ENCODE results near the gene RFTN2. TPM values are rescaled to one million over a fixed set of nuclear protein-coding genes. Genes with fewer than 3 reads are reported as not detected.

RFTN2 gene
- total and polyA plus RNA-seq, 2 of the 13 experiments (the other 11 are each of a cell fraction or from before 2014, with no cell fraction given): not detected

- TF ChIP-seq, protein P1, sequence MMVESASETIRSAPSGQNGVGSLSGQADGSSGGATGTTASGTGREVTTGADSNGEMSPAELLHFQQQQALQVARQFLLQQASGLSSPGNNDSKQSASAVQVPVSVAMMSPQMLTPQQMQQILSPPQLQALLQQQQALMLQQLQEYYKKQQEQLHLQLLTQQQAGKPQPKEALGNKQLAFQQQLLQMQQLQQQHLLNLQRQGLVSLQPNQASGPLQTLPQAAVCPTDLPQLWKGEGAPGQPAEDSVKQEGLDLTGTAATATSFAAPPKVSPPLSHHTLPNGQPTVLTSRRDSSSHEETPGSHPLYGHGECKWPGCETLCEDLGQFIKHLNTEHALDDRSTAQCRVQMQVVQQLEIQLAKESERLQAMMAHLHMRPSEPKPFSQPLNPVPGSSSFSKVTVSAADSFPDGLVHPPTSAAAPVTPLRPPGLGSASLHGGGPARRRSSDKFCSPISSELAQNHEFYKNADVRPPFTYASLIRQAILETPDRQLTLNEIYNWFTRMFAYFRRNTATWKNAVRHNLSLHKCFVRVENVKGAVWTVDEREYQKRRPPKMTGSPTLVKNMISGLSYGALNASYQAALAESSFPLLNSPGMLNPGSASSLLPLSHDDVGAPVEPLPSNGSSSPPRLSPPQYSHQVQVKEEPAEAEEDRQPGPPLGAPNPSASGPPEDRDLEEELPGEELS (CRISPR knock-in tag; IDR thresholded peaks at IDR 0.05): peak; percentile 100
- TF ChIP-seq NFRKB (IDR thresholded peaks at IDR 0.05): no peak
- TF ChIP-seq IKZF4 (CRISPR knock-in tag; IDR thresholded peaks at IDR 0.05; ENCODE audit: borderline replicate concordance, low read depth, not compliant biosample characterization): no peak
- TF ChIP-seq SMAD3 (CRISPR knock-in tag; IDR thresholded peaks at IDR 0.05): peak; percentile 99
- TF ChIP-seq ZNF101 (CRISPR knock-in tag; IDR thresholded peaks at IDR 0.05; ENCODE audit: borderline replicate concordance, low read depth): no peak
- TF ChIP-seq, protein P2, sequence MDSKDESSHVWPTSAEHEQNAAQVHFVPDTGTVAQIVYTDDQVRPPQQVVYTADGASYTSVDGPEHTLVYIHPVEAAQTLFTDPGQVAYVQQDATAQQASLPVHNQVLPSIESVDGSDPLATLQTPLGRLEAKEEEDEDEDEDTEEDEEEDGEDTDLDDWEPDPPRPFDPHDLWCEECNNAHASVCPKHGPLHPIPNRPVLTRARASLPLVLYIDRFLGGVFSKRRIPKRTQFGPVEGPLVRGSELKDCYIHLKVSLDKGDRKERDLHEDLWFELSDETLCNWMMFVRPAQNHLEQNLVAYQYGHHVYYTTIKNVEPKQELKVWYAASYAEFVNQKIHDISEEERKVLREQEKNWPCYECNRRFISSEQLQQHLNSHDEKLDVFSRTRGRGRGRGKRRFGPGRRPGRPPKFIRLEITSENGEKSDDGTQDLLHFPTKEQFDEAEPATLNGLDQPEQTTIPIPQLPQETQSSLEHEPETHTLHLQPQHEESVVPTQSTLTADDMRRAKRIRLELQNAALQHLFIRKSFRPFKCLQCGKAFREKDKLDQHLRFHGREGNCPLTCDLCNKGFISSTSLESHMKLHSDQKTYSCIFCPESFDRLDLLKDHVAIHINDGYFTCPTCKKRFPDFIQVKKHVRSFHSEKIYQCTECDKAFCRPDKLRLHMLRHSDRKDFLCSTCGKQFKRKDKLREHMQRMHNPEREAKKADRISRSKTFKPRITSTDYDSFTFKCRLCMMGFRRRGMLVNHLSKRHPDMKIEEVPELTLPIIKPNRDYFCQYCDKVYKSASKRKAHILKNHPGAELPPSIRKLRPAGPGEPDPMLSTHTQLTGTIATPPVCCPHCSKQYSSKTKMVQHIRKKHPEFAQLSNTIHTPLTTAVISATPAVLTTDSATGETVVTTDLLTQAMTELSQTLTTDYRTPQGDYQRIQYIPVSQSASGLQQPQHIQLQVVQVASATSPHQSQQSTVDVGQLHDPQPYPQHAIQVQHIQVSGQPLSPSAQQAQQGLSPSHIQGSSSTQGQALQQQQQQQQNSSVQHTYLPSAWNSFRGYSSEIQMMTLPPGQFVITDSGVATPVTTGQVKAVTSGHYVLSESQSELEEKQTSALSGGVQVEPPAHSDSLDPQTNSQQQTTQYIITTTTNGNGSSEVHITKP (CRISPR knock-in tag; IDR thresholded peaks at IDR 0.05; ENCODE audit: low read depth): peak; percentile 63; the same call in 1 of the 2 replicates
- TF ChIP-seq CHD4 (IDR thresholded peaks at IDR 0.05; ENCODE audit: borderline replicate concordance, low read length): peak; percentile 79; the same call in 1 of the 2 replicates
- TF ChIP-seq THAP9 (CRISPR knock-in tag; IDR thresholded peaks at IDR 0.05; ENCODE audit: borderline replicate concordance): no peak
- no peak; the same call in 1 of the 2 replicates for TF ChIP-seq SRY (CRISPR knock-in tag; IDR thresholded peaks at IDR 0.05)
- TF ChIP-seq ZNF598 (CRISPR knock-in tag; IDR thresholded peaks at IDR 0.05; ENCODE audit: borderline replicate concordance): no peak
- TF ChIP-seq ZNF276 (CRISPR knock-in tag; IDR thresholded peaks at IDR 0.05; ENCODE audit: low read depth): no peak
- peak; percentile 95 for TF ChIP-seq MEIS2 (CRISPR knock-in tag; IDR thresholded peaks at IDR 0.05)
- TF ChIP-seq GTF3A (CRISPR knock-in tag; conservative IDR thresholded peaks at IDR 0.05): no peak
- peak; percentile 99 for TF ChIP-seq ZNF280D (CRISPR knock-in tag; IDR thresholded peaks at IDR 0.05)
- no peak for TF ChIP-seq FIP1L1 (IDR thresholded peaks at IDR 0.05; ENCODE audit: borderline replicate concordance, insufficient read depth, low read depth, low read length)
Measured at GRCh38 chr2:197613509-197613987, 61.8 kb downstream of the RFTN2 start (continued).

Data from HepG2 (cell line).